HS-27A (cell line): ENCODE results near the gene PAEP.

Source experiments
- DNase-seq: peaks from one replicate; pipeline ENCODE4 v3.0.0-alpha.2; 2012; ENCODE audit warnings: low read depth, missing footprints

Gene PAEP

GRCh38 chr9:135615666-135616618 lies 54.4 kb downstream of the PAEP start:
- DNase-seq = no peak
